Measurements from ENCODE around the gene GDF10.

GRCh38 chr10:47347303-47347675 is 47.3 kb downstream of the GDF10 start:
- TF ChIP-seq POLR2A (IDR thresholded peaks at IDR 0.05): no peak
- no peak for TF ChIP-seq CTCF (IDR thresholded peaks at IDR 0.05)
- TF ChIP-seq POLR2AphosphoS5 (IDR thresholded peaks at IDR 0.05): no peak

Measured in transverse colon (tissue), 4 donors.